Activated naive CD8-positive, alpha-beta T cell (primary cell): ENCODE data around the gene PRAMEF5.
"Not testable (repeated sequence)": the region's sequence is repeated elsewhere in the genome, so short reads cannot be mapped to it uniquely, and the experiment has no call there.

Experiments
- H3K27ac Mint-ChIP-seq: one replicate; pipeline ENCODE4 v1.8.0; 2021; ENCODE audit warnings: mixed read lengths
- H3K27me3 Mint-ChIP-seq: one replicate; pipeline ENCODE4 v1.8.0; 2021; ENCODE audit warnings: mixed read lengths
- H3K36me3 Mint-ChIP-seq: one replicate; pipeline ENCODE4 v1.8.0; 2021; ENCODE audit warnings: mixed read lengths
- H3K4me1 Mint-ChIP-seq: one replicate; pipeline ENCODE4 v1.8.0; 2021; ENCODE audit warnings: low read depth, mixed read lengths
- H3K4me3 Mint-ChIP-seq: one replicate; pipeline ENCODE4 v1.8.0; 2021; ENCODE audit warnings: mild to moderate bottlenecking, mixed read lengths
- H3K9me3 Mint-ChIP-seq: one replicate; pipeline ENCODE4 v1.8.0; 2021; ENCODE audit warnings: low read depth, mixed read lengths

Gene PRAMEF5

DNA sequence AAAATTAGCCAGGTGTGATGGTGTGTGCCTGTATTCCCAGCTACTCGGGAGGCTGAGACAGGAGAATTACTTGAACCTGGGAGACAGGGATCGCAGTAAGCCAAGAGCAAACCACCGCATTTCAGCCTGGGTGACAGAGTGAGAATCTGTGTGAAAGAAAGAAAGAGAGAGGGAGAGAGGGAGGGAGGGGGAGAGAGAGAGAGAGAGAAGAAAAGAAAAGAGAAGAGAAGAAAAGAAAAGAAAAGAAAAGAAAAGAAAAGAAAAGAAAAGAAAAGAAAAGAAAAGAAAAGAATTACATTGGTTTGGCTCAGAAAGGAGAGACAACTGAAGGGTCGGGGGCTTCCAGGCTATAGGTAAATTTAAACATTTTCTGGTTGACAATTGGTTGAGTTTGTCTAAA lies 14.4 kb upstream of the PRAMEF5 start:
- H3K4me1 Mint-ChIP-seq, H3K27ac Mint-ChIP-seq, H3K4me3 Mint-ChIP-seq, H3K9me3 Mint-ChIP-seq, H3K36me3 Mint-ChIP-seq, H3K27me3 Mint-ChIP-seq: not testable (repeated sequence)

GRCh38 chr1:13243536-13244263 lies 10.3 kb upstream of the PRAMEF5 start:
- H3K4me1 Mint-ChIP-seq, H3K36me3 Mint-ChIP-seq, H3K4me3 Mint-ChIP-seq, H3K27me3 Mint-ChIP-seq, H3K9me3 Mint-ChIP-seq, H3K27ac Mint-ChIP-seq: not testable (repeated sequence)

GRCh38 chr1:13245841-13246553 lies 8.0 kb upstream of the PRAMEF5 start:
- not testable (repeated sequence) for H3K36me3 Mint-ChIP-seq, H3K27ac Mint-ChIP-seq, H3K9me3 Mint-ChIP-seq, H3K4me1 Mint-ChIP-seq, H3K4me3 Mint-ChIP-seq, H3K27me3 Mint-ChIP-seq

GRCh38 chr1:13246554-13246871 lies 7.5 kb upstream of the PRAMEF5 start:
- H3K4me3 Mint-ChIP-seq, H3K27me3 Mint-ChIP-seq, H3K36me3 Mint-ChIP-seq, H3K27ac Mint-ChIP-seq, H3K4me1 Mint-ChIP-seq, H3K9me3 Mint-ChIP-seq: not testable (repeated sequence)

- H3K27ac Mint-ChIP-seq, H3K4me3 Mint-ChIP-seq, H3K4me1 Mint-ChIP-seq, H3K36me3 Mint-ChIP-seq, H3K27me3 Mint-ChIP-seq, H3K9me3 Mint-ChIP-seq: not testable (repeated sequence)
Measured at GRCh38 chr1:13247122-13247521, 6.9 kb upstream of the PRAMEF5 start.

DNA sequence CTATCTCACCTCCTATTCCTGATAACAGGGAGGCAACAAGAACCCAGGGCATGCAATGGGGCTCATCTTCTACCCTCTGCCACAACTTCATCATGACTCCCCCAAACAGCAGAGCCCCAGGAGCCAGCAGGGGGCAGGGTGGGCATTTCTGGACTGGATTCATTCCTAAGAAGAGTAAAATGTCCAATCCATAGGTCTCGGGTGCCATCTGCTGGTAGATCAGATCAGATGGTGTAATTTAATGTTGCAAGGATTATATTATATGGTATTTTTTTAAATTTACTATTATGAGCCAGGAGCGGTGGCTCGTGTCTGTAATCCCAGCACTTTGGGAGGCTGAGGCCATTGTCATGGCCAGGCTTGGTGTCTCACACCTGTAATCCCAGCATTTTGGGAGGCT lies 11.1 kb downstream of the PRAMEF5 start:
- H3K27me3 Mint-ChIP-seq, H3K36me3 Mint-ChIP-seq, H3K27ac Mint-ChIP-seq, H3K9me3 Mint-ChIP-seq, H3K4me1 Mint-ChIP-seq, H3K4me3 Mint-ChIP-seq: not testable (repeated sequence)

- not testable (repeated sequence) for H3K9me3 Mint-ChIP-seq, H3K36me3 Mint-ChIP-seq, H3K27me3 Mint-ChIP-seq, H3K27ac Mint-ChIP-seq, H3K4me3 Mint-ChIP-seq, H3K4me1 Mint-ChIP-seq
Measured at GRCh38 chr1:13277016-13277415, 23.0 kb downstream of the PRAMEF5 start.

DNA sequence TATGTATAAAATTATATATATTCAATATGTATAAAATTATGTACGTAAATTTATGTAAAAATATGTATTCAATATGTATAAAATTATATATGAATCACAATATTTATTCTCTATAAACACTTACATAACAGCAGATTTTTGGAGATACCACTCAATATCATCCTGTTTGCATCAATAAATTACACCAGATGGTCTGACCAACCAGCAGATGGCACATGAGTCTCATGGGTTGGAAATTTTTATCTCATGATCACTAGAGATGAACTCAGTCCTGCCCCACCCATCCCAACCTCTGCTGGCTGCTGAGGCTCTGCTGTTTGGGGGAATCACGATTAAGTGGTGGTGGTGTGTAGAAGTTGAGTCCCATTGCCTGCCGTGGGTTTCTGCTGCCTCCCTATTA lies 25.6 kb downstream of the PRAMEF5 start:
- H3K27me3 Mint-ChIP-seq, H3K4me1 Mint-ChIP-seq, H3K9me3 Mint-ChIP-seq, H3K27ac Mint-ChIP-seq, H3K4me3 Mint-ChIP-seq, H3K36me3 Mint-ChIP-seq: not testable (repeated sequence)

- H3K9me3 Mint-ChIP-seq, H3K36me3 Mint-ChIP-seq, H3K4me1 Mint-ChIP-seq, H3K4me3 Mint-ChIP-seq, H3K27me3 Mint-ChIP-seq, H3K27ac Mint-ChIP-seq: not testable (repeated sequence)
Measured at GRCh38 chr1:13285037-13285436, 31.0 kb downstream of the PRAMEF5 start, which contains the start of gene PRAMEF8. TSS of gene PRAMEF8 (minus strand) at chr1:13285137. CDS start at chr1:13284091, 1,046 bp downstream.

DNA sequence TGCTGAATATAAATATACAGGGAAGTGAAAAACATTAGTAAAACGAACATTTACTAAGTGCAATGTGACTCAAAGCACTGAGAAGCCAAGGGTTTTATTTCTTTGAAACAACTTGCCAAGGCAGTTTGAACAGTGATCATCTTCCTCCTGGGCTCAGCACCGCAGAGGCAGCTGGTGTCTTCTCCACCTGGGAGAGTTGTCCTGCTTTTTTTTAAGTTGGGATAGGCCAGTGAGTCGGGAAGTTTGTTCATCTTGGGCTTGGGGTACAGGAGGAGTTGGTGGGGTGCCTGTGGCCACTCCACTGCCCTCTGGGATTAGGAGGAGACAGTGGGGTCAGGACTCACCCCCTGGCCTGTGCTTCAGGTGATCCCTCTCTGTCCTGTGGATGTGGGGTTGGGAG lies 35.0 kb downstream of the PRAMEF5 start:
- not testable (repeated sequence) for H3K4me1 Mint-ChIP-seq, H3K9me3 Mint-ChIP-seq, H3K27me3 Mint-ChIP-seq, H3K36me3 Mint-ChIP-seq, H3K27ac Mint-ChIP-seq, H3K4me3 Mint-ChIP-seq

- not testable (repeated sequence) for H3K27ac Mint-ChIP-seq, H3K9me3 Mint-ChIP-seq, H3K4me3 Mint-ChIP-seq, H3K36me3 Mint-ChIP-seq, H3K27me3 Mint-ChIP-seq, H3K4me1 Mint-ChIP-seq
Measured at GRCh38 chr1:13297216-13297931, 43.4 kb downstream of the PRAMEF5 start.

DNA sequence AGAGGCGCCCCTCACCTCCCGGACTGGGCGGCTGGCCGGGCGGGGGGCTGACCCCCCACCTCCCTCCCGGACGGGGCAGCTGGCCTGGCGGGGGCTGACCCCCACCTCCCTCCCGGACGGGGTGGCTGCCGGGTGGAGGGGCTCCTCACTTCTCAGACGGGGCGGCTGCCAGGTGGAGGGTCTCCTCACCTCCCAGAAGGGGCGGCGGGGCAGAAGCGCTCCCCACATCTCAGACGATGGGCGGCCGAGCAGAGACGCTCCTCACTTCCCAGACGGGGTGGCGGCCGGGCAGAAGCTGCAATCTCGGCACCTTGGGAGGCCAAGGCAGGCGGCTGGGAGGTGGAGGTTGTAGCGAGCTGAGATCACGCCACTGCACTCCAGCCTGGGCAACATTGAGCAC lies 44.7 kb downstream of the PRAMEF5 start:
- H3K4me3 Mint-ChIP-seq, H3K36me3 Mint-ChIP-seq, H3K27me3 Mint-ChIP-seq, H3K27ac Mint-ChIP-seq, H3K9me3 Mint-ChIP-seq, H3K4me1 Mint-ChIP-seq: not testable (repeated sequence)

- not testable (repeated sequence) for H3K36me3 Mint-ChIP-seq, H3K4me1 Mint-ChIP-seq, H3K9me3 Mint-ChIP-seq, H3K27me3 Mint-ChIP-seq, H3K27ac Mint-ChIP-seq, H3K4me3 Mint-ChIP-seq
Measured at GRCh38 chr1:13302197-13302596, 48.2 kb downstream of the PRAMEF5 start.

- H3K27me3 Mint-ChIP-seq, H3K36me3 Mint-ChIP-seq, H3K9me3 Mint-ChIP-seq, H3K4me3 Mint-ChIP-seq, H3K27ac Mint-ChIP-seq, H3K4me1 Mint-ChIP-seq: not testable (repeated sequence)
Measured at GRCh38 chr1:13303239-13303638, 49.2 kb downstream of the PRAMEF5 start, which contains the start of gene PRAMEF33. TSS of gene PRAMEF33 (plus strand) at chr1:13303539. CDS start at chr1:13305955, 2,416 bp downstream.
